NCI-H345 treated with DMSO at 0.1 percent for 48 hours (cell line): ENCODE data around the gene PLCH1.

Experiments used
- DNase-seq: peaks from one replicate; lab custom pipeline; 2025; ENCODE audit not compliant: unreplicated experiment; lab: John Stamatoyannopoulos, UW

PLCH1 gene

GRCh38 chr3:155608228-155608920 lies 136.5 kb downstream of the PLCH1 start:
- no peak for DNase-seq

- no peak for DNase-seq
Measured at GRCh38 chr3:155607761-155608160, 137.1 kb downstream of the PLCH1 start.

- no peak for DNase-seq
Measured at GRCh38 chr3:155605571-155605970, 139.3 kb downstream of the PLCH1 start.

- DNase-seq, result no peak
Measured at GRCh38 chr3:155604967-155605366, 139.9 kb downstream of the PLCH1 start.

GRCh38 chr3:155604126-155604525 lies 140.7 kb downstream of the PLCH1 start:
- DNase-seq, result no peak

- DNase-seq, result no peak
Measured at GRCh38 chr3:155603302-155603701, 141.6 kb downstream of the PLCH1 start.

GRCh38 chr3:155602307-155602706 lies 142.6 kb downstream of the PLCH1 start:
- DNase-seq, result no peak

- DNase-seq, result no peak
Measured at GRCh38 chr3:155598671-155599070, 146.2 kb downstream of the PLCH1 start.

GRCh38 chr3:155596615-155597014 lies 148.3 kb downstream of the PLCH1 start:
- no peak for DNase-seq

- no peak for DNase-seq
Measured at GRCh38 chr3:155595371-155595770, 149.5 kb downstream of the PLCH1 start.

GRCh38 chr3:155594526-155595187 lies 150.2 kb downstream of the PLCH1 start:
- no peak for DNase-seq

- DNase-seq, result no peak
Measured at GRCh38 chr3:155587581-155587980, 157.3 kb downstream of the PLCH1 start.

GRCh38 chr3:155585384-155585783 lies 159.5 kb downstream of the PLCH1 start:
- DNase-seq, result no peak

- no peak for DNase-seq
Measured at GRCh38 chr3:155581579-155581978, 163.3 kb downstream of the PLCH1 start.

GRCh38 chr3:155572085-155572484 lies 172.8 kb downstream of the PLCH1 start:
- DNase-seq, result no peak

GRCh38 chr3:155568295-155568694 lies 176.6 kb downstream of the PLCH1 start:
- DNase-seq, result no peak

GRCh38 chr3:155560594-155560993 lies 184.3 kb downstream of the PLCH1 start:
- DNase-seq, result no peak

GRCh38 chr3:155560135-155560534 lies 184.7 kb downstream of the PLCH1 start:
- no peak for DNase-seq

GRCh38 chr3:155556531-155556930 lies 188.3 kb downstream of the PLCH1 start:
- DNase-seq, result no peak

GRCh38 chr3:155555479-155556060 lies 189.3 kb downstream of the PLCH1 start:
- no peak for DNase-seq

GRCh38 chr3:155554777-155555451 lies 190.0 kb downstream of the PLCH1 start:
- DNase-seq, result no peak

- no peak for DNase-seq
Measured at GRCh38 chr3:155553780-155554179, 191.1 kb downstream of the PLCH1 start.
